ENCODE measurements around the gene ZFHX3. TPM values are rescaled to one million over a fixed set of nuclear protein-coding genes. Genes with fewer than 3 reads are reported as not detected.

The ZFHX3 gene
- total and polyA plus RNA-seq, 7 experiments from 2014 or later = 0.09 to 9.8 (median 1.7) TPM

DNA sequence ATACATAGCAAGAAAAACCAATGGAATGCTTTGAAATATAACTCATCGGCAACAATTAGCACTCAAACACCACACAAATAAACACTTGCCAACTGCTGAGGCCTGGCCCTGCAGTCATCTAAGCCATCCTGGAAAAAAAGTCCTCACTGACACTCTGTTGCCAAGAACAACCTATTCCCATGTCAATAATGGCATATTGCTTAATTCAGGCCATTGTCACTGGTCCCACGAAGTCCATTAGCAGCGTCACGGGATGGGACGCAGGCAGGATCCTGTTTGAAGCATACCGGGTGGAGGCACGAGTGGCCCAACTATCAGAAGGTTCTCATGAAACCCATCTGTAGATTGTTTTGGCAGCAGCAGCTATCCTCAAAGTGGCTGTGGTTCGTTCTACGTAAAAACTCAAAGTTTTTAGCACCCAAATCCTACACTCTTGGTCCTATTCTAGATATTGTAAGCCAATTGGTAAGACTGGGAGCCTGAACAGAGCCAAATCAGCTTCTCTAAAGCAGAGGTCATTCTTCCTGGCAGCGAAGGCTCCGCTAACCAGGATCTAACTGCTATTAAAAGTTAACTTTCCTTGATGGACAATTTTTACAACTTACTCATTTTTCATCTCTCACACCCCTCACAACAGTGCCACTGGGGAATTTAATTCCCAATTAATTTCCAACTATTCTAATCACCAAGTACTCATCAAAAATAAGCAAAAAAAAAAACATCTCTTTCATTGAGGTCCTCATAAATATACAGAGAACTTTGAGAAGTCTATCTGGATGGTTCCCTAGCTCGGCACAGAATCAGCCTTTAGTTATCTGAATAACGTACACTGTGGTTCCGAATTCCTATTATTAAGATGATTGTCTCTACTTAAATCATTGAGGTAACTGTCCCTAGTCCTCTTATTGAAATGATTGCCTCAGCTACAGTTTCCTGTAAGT, 91.5 kb downstream of the ZFHX3 start:
- no peak overlapping the region for H3K27ac Mint-ChIP-seq
- Histone ChIP-seq H3K4me1 (ENCODE audit: control insufficient read depth in 2 of 2, insufficient read depth in 2 of 2, low read length in 2 of 2) (no peaks in the 10 kb centered on the region), H3K27me3 (ENCODE audit: control insufficient read depth in 2 of 2, insufficient read depth in 2 of 2, low read length in 2 of 2) (no peaks in the 10 kb centered on the region), H3K36me3 (ENCODE audit: control insufficient read depth in 2 of 3, insufficient read depth in 3 of 3, low read length in 3 of 3) (no peaks in the 10 kb centered on the region), H3K27ac (ENCODE audit: low read depth, low read length) (no peak overlapping the region), H3K4me3 (ENCODE audit: low read length) (no peak overlapping the region), H3K9me3 (ENCODE audit: control insufficient read depth in 2 of 3, low read length in 3 of 3) (no peaks in the 10 kb centered on the region)
- ChIA-PET POLR2A (no interaction called here), CTCF (no interaction called here)
- DNase-seq = no peak
- no peaks in the 10 kb centered on the region for H3K36me3 Mint-ChIP-seq
- H3K27me3 Mint-ChIP-seq = no peaks in the 10 kb centered on the region
- no peaks in the 10 kb centered on the region for H3K4me1 Mint-ChIP-seq
- intact Hi-C loops (cut with micrococcal nuclease) = no loop called here
- H3K4me3 Mint-ChIP-seq = no peak overlapping the region
- H3K9me3 Mint-ChIP-seq = peaks cover 0 to 10% (median 0%) of the 10 kb centered on the region in 11 donors
- ATAC-seq = no peak

DNA sequence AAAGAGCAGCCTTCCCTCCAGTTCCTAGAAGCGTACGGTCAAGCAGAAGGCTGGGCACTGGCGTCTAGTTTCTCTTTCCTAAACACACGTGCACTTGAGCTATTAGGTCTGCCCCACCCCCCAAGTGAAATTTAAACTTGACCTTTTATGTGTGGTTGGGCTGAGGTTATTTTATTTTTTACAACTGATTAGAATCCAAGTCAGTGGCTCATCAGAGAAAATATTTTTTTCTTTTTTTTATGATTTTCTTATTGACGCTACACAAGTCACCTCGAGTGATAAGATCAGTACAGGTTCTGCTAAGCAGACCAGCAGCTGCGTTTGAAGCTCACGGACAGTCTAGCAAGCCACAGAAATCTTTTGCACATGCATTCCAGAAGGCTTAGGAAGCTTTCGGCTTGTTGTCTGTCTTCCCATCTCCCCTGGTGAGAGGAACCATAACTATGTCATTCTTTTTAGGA, 95.1 kb downstream of the ZFHX3 start:
- Histone ChIP-seq H3K9me3 (ENCODE audit: control insufficient read depth in 2 of 3, low read length in 3 of 3) (no peaks in the 10 kb centered on the region), H3K4me3 (ENCODE audit: low read length) (no peak overlapping the region), H3K36me3 (ENCODE audit: control insufficient read depth in 2 of 3, insufficient read depth in 3 of 3, low read length in 3 of 3) (no peaks in the 10 kb centered on the region), H3K4me1 (ENCODE audit: control insufficient read depth in 2 of 2, insufficient read depth in 2 of 2, low read length in 2 of 2) (no peaks in the 10 kb centered on the region), H3K27ac (ENCODE audit: low read depth, low read length) (no peak overlapping the region), H3K27me3 (ENCODE audit: control insufficient read depth in 2 of 2, insufficient read depth in 2 of 2, low read length in 2 of 2) (no peaks in the 10 kb centered on the region)
- ATAC-seq (no peak), DNase-seq (no peak)
- intact Hi-C loops (cut with micrococcal nuclease) = no loop called here
- ChIA-PET POLR2A (no interaction called here), CTCF (no interaction called here)
- Mint-ChIP-seq H3K4me3 (no peak overlapping the region), H3K36me3 (peaks cover 0 to 4% (median 0%) of the 10 kb centered on the region in 5 donors), H3K9me3 (peaks cover 0 to 5% (median 0%) of the 10 kb centered on the region in 11 donors), H3K27me3 (no peaks in the 10 kb centered on the region), H3K4me1 (no peaks in the 10 kb centered on the region), H3K27ac (no peak overlapping the region)

DNA sequence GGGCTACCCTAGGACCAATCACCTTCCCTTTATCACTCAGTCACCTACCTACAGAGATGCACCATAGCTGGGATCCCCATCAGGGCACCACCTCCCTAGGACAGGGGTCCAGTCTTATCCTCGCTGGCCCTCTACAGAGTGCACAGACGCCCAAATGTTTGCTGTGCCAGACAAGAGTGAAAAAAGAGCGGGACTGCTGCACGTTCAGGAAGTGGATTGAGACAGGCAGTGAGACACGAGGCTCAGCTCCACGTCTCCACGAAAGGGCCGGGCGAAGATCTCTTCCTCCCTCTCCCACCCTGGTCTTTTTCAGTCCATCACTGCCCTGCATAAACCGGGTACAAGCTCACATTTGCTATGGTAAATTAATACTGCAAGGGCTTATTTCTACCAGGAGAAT, 95.5 kb downstream of the ZFHX3 start:
- Histone ChIP-seq H3K36me3 (ENCODE audit: control insufficient read depth in 2 of 3, insufficient read depth in 3 of 3, low read length in 3 of 3) (no peaks in the 10 kb centered on the region), H3K27ac (ENCODE audit: low read depth, low read length) (no peak overlapping the region), H3K27me3 (ENCODE audit: control insufficient read depth in 2 of 2, insufficient read depth in 2 of 2, low read length in 2 of 2) (no peaks in the 10 kb centered on the region), H3K4me3 (ENCODE audit: low read length) (no peak overlapping the region), H3K4me1 (ENCODE audit: control insufficient read depth in 2 of 2, insufficient read depth in 2 of 2, low read length in 2 of 2) (no peaks in the 10 kb centered on the region), H3K9me3 (ENCODE audit: control insufficient read depth in 2 of 3, low read length in 3 of 3) (no peaks in the 10 kb centered on the region)
- H3K27me3 Mint-ChIP-seq = no peaks in the 10 kb centered on the region
- H3K36me3 Mint-ChIP-seq = peaks cover 0 to 4% (median 0%) of the 10 kb centered on the region in 5 donors
- CTCF ChIA-PET = no interaction called here
- ATAC-seq (no peak), DNase-seq (no peak)
- no peak overlapping the region for H3K27ac Mint-ChIP-seq
- POLR2A ChIA-PET = no interaction called here
- peaks cover 0 to 5% (median 0%) of the 10 kb centered on the region in 11 donors for H3K9me3 Mint-ChIP-seq
- intact Hi-C loops (cut with micrococcal nuclease) = no loop called here
- no peaks in the 10 kb centered on the region for H3K4me1 Mint-ChIP-seq
- H3K4me3 Mint-ChIP-seq = no peak overlapping the region

DNA sequence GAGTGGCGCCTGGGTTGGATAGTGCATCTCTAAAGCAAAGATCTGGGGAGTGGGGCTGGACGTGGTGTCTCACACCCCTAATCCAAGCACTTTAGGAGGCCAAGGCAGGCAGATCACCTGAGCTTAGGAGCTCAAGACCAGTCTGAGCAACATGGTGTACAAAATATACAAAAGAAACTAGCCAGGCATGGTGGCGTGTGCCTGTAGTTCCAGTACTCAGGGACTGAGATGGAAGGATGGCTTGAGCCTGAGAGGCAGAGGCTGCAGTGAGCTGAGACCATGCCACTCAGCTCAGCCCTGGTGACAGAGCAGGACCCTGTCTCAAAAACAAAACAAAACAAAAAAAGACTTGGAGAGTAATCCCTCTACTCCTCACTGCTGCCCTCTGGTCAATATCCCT, 96.0 kb downstream of the ZFHX3 start:
- H3K4me3 ChIP-seq (ENCODE audit: low read length) = no peak overlapping the region
- intact Hi-C loops (cut with micrococcal nuclease) = no loop called here
- ATAC-seq = no peak
- H3K4me1 Mint-ChIP-seq = no peaks in the 10 kb centered on the region
- no peak overlapping the region for H3K27ac Mint-ChIP-seq
- peaks cover 0 to 4% (median 0%) of the 10 kb centered on the region in 5 donors for H3K36me3 Mint-ChIP-seq
- DNase-seq = no peak
- POLR2A ChIA-PET = no interaction called here
- H3K27me3 Mint-ChIP-seq = no peaks in the 10 kb centered on the region
- no peaks in the 10 kb centered on the region for H3K27me3 ChIP-seq (ENCODE audit: control insufficient read depth in 2 of 2, insufficient read depth in 2 of 2, low read length in 2 of 2)
- peaks cover 0 to 4% (median 0%) of the 10 kb centered on the region in 11 donors for H3K9me3 Mint-ChIP-seq
- no peak overlapping the region for H3K4me3 Mint-ChIP-seq
- H3K9me3 ChIP-seq (ENCODE audit: control insufficient read depth in 2 of 3, low read length in 3 of 3) = no peaks in the 10 kb centered on the region
- H3K4me1 ChIP-seq (ENCODE audit: control insufficient read depth in 2 of 2, insufficient read depth in 2 of 2, low read length in 2 of 2) = no peaks in the 10 kb centered on the region
- CTCF ChIA-PET = no interaction called here
- no peaks in the 10 kb centered on the region for H3K36me3 ChIP-seq (ENCODE audit: control insufficient read depth in 2 of 3, insufficient read depth in 3 of 3, low read length in 3 of 3)
- no peak overlapping the region for H3K27ac ChIP-seq (ENCODE audit: low read depth, low read length)

DNA sequence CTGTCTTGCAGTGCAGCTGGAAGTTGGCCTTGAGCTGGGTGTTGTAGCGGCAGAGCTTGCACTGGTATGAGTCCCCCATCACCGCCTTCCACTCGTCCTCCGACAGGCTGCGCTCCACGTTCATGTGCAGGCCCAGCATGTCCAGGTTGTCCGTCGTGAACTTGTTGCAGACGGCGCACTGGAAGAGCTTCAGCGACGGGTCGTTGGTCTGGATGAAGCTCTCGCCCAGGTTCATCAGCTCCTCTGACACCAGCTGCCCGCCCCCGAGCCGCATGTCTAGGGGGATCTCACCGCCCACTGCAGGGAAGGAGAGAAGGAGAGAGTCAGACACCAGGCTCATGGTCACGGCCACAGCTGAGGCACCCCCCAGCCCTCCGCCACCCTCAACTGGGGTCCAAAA, 97.3 kb downstream of the ZFHX3 start:
- CTCF ChIA-PET = no interaction called here
- Mint-ChIP-seq H3K27me3 (no peaks in the 10 kb centered on the region), H3K4me3 (no peak overlapping the region), H3K36me3 (peaks cover 0 to 4% (median 0%) of the 10 kb centered on the region in 5 donors), H3K9me3 (peaks cover 0 to 4% (median 0%) of the 10 kb centered on the region in 11 donors), H3K4me1 (no peaks in the 10 kb centered on the region), H3K27ac (no peak overlapping the region)
- H3K27me3 ChIP-seq (ENCODE audit: control insufficient read depth in 2 of 2, insufficient read depth in 2 of 2, low read length in 2 of 2) = no peaks in the 10 kb centered on the region
- DNase-seq (no peak), ATAC-seq (no peak)
- H3K4me3 ChIP-seq (ENCODE audit: low read length) = no peak overlapping the region
- POLR2A ChIA-PET = interaction anchor here (0.6 kb wide), 1 partner anchor 42 kb away, joined by 3 read pairs; no protein-coding TSS in a partner anchor
- no peaks in the 10 kb centered on the region for H3K36me3 ChIP-seq (ENCODE audit: control insufficient read depth in 2 of 3, insufficient read depth in 3 of 3, low read length in 3 of 3)
- intact Hi-C loops (cut with micrococcal nuclease) = no loop called here
- H3K9me3 ChIP-seq (ENCODE audit: control insufficient read depth in 2 of 3, low read length in 3 of 3) = no peaks in the 10 kb centered on the region
- H3K27ac ChIP-seq (ENCODE audit: low read depth, low read length) = no peak overlapping the region
- no peaks in the 10 kb centered on the region for H3K4me1 ChIP-seq (ENCODE audit: control insufficient read depth in 2 of 2, insufficient read depth in 2 of 2, low read length in 2 of 2)

DNA sequence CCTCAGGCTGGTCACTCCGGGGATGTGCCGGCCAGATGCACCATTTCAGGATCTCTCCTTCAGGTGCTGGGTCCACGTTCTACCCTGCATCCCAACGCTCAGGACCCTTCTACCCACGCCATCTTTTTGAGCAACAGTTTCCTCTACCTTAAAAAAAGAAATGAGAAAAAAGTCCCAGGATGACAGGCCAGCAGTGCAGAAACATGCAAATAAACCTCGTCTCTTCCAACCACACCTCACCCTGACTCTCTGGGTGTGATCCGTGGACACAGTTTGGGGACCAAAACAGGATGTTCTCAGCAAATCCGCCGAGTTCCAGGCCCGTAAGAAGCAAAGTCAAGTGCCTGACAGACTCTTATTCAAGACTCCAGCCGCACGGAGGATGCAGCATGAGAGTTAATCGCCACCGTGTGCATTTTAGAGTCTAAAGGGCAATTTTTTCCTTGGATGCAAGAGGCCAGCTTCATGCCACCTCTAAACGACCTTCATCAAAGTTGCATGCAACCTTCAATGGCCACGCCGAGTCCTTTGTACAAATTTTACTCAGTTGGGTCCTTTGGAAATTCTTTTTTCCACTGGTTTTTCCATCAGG, 99.6 kb downstream of the ZFHX3 start:
- H3K27ac ChIP-seq (ENCODE audit: low read depth, low read length) = no peak overlapping the region
- no peaks in the 10 kb centered on the region for H3K4me1 ChIP-seq (ENCODE audit: control insufficient read depth in 2 of 2, insufficient read depth in 2 of 2, low read length in 2 of 2)
- no peaks in the 10 kb centered on the region for H3K27me3 ChIP-seq (ENCODE audit: control insufficient read depth in 2 of 2, insufficient read depth in 2 of 2, low read length in 2 of 2)
- no peak for ATAC-seq
- Mint-ChIP-seq H3K27ac (no peak overlapping the region), H3K9me3 (peaks cover 0 to 4% (median 0%) of the 10 kb centered on the region in 11 donors), H3K4me3 (no peak overlapping the region), H3K27me3 (peaks cover 0 to 4% (median 0%) of the 10 kb centered on the region in 5 donors), H3K36me3 (peaks cover 0 to 4% (median 0%) of the 10 kb centered on the region in 5 donors), H3K4me1 (no peaks in the 10 kb centered on the region)
- POLR2A ChIA-PET = no interaction called here
- H3K36me3 ChIP-seq (ENCODE audit: control insufficient read depth in 2 of 3, insufficient read depth in 3 of 3, low read length in 3 of 3) = no peaks in the 10 kb centered on the region
- intact Hi-C loops (cut with micrococcal nuclease) = no loop called here
- H3K9me3 ChIP-seq (ENCODE audit: control insufficient read depth in 2 of 3, low read length in 3 of 3) = no peaks in the 10 kb centered on the region
- no peak overlapping the region for H3K4me3 ChIP-seq (ENCODE audit: low read length)
- DNase-seq = no peak
- CTCF ChIA-PET = no interaction called here

Measured in naive thymus-derived CD4-positive, alpha-beta T cell (primary cell).